Measurements from ENCODE around the gene SKA3.

The SKA3 gene

GRCh38 chr13:21116141-21116540 is 60.2 kb downstream of the SKA3 start:
- DNase-seq: no peak

- no peak for DNase-seq
Measured at GRCh38 chr13:21115231-21115630, 61.1 kb downstream of the SKA3 start.

- DNase-seq: no peak
Measured at GRCh38 chr13:21111546-21111945, 64.8 kb downstream of the SKA3 start.

GRCh38 chr13:21109168-21109567 is 67.2 kb downstream of the SKA3 start:
- DNase-seq: no peak

DNA sequence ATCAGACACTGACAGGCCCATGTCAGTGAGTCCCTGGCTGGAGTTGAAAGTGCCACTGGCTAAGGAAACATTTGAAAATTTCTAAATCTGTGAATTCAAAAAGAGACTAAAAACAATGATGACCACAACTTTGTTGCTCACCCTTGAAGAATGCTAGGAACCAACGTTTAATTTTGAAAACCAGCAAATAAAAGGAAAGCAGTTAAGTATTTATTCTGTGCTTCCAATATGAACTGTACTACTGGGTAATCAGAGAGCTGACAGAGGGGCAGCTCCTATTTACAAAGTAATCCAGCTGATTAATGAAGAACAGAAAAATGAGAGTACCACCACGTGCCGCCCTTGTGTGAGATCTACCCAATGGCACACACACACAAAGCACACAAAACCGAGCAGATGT is 70.3 kb downstream of the SKA3 start:
- DNase-seq: no peak

GRCh38 chr13:21104199-21105019 is 71.9 kb downstream of the SKA3 start:
- DNase-seq: no peak

Measured in amygdala (tissue), 56 donors.